GM18498 (cell line): ENCODE results near the gene CBX5.
"Not testable (repeated sequence)": the region's sequence is repeated elsewhere in the genome, so short reads cannot be mapped to it uniquely, and the experiment has no call there.

ENCODE experiments used
- ATAC-seq: cut with Tn5 transposase; IDR thresholded peaks from one replicate; pipeline ENCODE4 v1.9.1; 2021; ENCODE audit warnings: mild to moderate bottlenecking, moderate library complexity; ENCODE audit not compliant: unreplicated experiment

The CBX5 gene

DNA sequence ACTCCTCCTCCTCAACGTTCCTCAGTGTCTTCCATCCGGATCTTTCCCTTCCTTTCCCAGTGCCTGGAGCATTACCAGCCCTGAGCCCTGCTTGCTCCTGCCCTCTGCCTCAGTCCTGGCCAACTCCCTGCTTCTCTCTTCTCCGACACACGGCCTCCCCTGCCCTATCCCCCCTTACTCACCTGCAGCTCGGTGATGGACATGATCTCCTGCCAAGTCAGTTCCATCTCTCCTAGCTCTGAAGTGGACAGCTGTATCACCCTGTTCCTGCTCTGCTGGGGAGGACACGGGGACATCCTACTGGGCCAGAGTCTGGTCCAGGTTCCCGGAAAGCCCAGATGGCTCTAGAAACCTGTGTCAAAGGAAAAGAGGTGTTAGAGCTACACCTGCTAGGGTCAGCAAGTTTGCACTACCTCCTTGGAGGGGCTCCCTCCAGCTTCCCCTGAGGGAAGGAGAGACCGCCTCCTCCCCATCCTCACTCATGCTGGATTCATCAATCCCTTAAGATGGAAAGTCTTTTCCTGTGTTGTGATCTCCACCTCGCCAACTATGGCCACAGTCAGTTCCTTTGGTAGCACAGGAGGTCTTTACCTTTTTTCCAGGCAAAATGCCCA, 15.1 kb upstream of the CBX5 start:
- ATAC-seq, result no peak

DNA sequence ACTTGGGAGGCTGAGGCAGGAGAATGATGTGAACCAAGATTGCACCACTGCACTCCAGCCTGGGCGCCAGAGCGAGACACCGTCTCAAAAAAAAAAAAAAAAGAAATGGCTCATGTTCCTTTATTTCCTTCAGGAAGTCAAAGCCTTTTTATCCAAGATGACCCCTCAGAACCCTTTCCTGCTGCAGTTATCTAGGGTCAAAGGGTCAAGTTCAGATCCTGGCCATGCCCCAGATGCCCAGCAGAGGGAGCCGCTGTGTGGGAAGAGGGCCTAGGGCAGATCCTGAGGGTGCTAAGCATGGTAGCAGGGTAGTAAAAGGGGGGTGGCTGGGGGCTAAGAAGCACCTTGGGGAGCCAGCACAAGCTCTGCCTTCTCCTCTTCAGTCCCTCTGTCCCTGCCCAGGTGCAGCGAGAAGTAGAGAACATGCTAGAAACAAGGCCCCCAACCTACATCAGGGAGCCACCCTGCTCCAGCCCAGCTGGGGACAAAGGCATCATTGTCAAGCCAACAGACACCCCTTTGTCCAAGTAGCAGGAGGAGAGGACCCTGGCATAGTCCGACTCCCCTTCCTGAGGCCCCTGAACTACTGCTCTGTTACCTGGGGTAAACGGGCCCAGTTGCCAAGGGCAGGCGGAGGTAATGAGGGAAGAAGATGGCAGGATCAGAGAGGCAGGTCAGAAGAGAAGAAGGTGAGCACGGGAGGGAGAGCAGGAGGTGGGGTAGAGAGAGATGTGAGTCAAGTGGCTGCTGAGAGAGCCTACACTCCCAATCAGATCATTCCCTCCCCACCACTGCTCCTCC, 14.4 kb upstream of the CBX5 start:
- peak; percentile 42 for ATAC-seq

DNA sequence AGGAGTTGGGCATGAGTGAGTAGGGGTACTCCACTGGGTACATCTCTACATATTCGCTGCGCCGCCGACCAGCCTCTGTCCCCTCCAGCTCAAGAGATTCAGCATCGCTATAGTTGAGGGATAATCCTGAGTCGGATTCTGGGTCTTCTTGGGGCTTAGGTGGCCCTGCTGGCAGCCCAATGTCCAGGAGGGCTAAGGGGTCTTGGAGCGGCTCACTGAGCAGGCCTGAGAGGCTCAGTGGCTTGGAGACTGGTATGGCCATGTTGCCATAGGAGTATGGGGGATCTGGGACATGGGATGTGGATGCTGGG, 13.0 kb upstream of the CBX5 start:
- ATAC-seq, result no peak

DNA sequence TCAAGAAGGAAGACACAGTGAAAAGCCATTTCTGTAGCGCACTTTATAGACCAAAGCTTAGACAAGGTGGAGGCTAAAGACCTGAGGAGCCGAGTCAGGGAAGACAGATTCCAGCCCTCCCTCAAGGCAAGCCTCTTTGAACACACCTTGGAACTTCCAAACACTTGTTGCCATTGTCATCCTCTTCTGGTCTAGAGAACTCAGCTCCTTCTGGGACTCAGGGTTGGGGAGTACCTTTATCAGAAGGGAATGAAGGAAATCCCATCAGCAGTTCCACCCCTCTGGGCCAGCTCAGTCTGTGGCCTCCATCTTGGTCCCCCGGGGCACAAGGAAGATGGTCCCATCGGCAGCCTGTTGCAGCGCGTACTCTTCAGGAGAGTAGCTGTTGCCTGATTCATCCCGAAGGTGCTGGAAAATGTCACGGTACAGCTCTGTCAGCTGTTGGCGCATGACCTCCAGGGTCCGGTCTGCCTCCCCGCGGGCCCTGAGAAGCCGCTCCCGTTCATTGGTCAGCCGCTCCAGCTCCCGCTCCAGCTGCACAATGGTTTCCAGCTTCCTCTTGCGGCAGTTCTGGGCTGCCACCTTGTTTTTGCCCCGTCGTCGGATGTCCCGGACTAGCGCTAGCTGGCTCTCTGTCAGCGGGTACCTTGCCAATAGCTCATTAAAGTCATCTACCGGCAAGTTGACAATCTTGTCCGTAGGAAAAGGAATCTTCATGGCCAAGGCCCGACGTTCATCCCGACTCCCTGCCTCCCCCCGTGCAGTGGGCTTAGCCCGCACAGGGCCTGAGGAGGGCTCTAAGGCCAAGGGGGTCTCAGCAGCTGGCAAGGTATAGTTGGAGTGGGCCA, 12.4 kb upstream of the CBX5 start:
- no peak for ATAC-seq

DNA sequence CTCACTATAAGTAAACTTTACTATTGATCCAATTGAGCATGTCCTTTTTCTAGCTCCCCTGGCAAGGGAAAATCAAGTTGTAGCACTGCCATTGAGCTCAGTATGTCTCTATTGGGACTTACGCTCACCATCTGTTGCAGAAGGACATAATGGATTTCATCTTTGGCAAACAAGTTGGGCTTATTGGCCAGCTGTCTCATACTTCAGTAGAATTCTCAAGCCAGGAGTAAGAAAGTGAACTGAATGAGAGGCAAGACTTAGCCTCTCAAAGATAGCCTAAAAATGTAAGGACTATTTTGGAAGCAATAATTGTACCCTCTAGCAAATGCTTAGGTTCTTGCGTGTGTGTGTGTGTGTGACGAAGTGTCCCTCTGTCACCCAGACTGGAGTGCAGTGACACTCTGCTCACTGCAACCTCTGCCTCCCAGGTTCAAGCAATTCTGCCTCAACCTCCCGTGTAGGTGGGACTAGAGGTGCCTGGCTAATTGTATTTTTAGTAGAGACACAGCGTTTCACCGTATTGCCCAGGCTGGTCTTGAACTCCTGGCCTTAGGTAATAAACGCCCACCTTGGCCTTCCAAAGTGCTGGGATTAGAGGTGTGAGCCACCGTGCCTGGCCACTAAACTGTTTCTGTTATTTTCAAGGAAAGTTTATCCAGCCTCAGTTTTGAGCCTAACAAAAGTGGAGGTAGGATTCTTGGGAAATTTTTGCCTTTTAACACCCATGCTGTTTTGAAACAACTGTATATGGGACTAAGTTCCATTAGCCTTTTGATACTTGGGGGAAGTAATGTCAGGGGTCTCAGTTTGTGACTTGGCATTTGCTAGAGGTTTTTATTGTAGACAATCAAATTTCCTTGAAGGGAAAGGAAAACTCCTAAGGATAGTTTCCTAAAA, 7.6 kb upstream of the CBX5 start:
- ATAC-seq, result no peak

DNA sequence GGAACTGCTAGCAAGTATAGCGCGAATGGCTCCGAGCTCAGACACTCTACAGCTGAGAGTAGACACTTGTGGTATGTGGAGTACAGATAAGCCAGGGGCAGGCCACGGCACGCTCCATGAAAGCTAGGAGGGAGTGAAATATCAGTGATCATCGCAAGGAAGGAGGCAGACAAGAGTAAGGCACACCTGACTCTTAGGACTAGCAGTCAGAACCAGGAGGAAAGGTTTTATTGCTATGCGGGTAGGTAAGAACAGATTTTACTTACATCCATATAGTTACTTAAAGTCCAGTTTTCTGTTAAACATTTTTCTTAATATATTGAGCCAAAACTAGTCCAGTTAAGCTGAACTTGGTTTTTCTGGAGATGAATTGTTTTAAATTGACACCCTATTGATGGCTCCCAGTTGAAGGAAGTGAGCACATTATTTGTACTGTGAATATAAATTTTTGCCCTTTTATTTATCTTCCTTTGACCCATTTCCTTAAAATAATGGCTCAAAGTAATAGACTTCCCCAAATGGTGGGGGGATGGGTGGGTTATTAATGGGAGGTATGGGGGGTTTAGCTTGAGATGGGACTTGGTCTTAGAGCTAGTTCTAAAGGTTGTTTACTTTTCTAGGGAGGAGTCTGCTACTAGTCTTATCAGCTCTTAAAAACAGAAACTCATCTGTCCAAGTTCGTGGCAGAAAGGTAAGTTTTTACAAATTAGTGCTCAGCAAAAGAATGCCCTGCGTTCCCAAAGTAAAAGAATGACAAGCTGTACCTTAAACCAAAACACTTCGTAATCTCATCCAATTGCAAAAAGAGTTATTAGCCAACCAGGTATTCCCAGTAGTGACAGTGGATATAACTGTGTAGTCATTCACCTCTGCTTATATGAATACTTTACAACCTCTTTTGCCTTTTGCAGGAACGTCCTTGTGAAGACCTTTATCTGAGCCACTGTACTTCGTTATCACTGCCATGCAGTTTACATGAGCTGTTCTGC, 6.4 kb upstream of the CBX5 start:
- no peak for ATAC-seq

DNA sequence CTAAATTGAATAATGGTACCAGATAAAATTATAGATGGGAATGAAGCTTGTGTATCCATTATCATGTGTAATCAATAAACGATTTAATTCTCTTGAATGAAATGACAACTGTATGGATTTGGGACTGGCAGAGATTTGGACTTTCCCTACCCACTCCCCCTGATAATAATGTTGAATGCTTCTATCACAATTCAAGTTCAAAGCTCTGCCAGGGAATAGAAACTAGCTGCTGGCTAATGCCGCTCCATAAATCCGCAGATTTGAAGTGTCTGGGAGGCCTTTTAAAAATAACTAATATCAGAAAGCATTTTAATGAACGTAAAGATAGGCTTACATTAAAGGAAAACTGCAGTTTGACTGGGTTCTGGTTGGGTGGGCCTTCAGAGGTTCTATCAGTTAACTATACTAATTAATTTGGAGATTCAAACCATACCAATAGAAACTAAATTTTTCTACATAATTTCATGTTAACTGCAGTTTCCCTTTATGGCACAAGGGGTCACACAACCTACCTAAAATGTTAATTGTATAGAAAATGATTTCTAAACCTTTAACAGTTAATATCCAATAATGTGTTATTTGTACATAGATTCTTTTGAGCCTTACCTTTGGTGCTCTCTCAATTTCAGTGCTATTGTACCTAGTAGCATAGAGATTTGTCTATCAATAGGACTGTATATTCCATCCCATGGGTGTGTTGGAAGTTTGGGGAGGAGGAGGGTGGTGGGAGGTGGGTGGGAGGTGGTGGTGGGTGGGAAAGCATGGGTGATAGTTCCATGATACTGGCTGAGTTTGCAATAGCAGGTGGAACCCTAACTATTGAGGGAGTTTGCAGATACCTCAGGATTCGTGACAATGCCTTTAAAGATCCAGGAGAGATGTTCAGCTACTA, 5.5 kb upstream of the CBX5 start:
- ATAC-seq, result no peak

DNA sequence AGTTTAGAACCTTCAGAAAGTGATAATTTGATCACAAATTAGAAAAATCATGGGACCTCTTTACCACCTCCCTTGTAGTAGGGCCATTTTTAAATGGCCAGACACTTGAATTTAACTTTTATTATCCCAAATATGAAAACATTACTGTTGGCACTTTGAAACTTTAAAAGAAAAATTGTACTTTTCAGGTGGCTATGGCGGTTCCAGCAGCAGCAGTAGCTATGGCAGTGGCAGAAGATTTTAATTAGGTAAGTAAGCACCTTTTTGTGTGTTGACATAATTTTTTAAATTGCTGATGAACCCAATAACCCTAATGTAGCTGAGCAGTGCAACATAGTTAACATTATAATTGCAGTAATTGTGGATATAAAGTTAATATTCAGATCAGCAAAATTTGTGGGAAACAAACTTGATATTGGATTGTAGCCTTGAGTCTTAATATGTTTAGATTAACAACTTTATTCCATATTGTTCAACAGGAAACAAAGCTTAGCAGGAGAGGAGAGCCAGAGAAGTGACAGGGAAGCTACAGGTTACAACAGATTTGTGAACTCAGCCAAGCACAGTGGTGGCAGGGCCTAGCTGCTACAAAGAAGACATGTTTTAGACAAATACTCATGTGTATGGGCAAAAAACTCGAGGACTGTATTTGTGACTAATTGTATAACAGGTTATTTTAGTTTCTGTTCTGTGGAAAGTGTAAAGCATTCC, 4.3 kb upstream of the CBX5 start:
- ATAC-seq, result not testable (repeated sequence)

DNA sequence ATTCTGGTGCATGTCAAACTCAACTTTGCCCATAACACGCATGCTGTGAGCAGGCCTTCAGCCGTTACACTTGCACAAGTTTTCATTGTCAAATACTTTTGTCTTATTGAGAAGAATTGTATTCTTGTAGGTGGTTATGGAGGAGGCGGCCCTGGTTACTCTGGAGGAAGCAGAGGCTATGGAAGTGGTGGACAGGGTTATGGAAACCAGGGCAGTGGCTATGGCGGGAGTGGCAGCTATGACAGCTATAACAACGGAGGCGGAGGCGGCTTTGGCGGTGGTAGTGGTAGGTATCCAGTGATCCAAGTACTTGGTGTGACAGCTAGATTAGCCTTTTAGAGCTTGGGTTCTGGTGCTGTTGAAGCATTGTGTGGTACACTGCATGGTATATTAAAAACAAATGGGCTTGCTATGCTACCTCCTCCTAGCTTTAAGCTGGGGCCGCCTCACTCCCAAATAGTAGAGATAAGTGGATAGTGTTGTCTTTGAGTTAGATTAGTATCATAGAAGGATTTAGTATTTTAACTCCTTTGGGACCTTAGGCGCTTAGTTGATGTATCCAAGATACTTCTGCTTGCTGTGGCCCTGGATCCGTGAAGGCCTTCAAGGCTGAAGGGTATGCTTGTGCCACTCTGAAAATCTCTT, 3.1 kb upstream of the CBX5 start:
- ATAC-seq, result no peak

DNA sequence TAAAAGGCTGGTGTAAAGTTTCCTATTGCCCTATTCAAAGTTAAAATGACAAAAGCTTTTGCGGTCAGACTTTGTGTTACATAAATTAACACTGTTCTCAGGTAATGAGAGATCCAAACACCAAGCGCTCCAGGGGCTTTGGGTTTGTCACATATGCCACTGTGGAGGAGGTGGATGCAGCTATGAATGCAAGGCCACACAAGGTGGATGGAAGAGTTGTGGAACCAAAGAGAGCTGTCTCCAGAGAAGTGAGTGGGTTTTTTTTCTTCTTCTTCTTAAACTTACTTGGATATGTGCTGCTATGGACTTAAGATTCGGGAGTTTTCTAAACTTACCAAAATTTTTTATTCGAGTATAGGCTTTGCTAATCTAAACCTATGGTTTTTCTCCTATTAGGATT, 1.8 kb upstream of the CBX5 start:
- not testable (repeated sequence) for ATAC-seq

DNA sequence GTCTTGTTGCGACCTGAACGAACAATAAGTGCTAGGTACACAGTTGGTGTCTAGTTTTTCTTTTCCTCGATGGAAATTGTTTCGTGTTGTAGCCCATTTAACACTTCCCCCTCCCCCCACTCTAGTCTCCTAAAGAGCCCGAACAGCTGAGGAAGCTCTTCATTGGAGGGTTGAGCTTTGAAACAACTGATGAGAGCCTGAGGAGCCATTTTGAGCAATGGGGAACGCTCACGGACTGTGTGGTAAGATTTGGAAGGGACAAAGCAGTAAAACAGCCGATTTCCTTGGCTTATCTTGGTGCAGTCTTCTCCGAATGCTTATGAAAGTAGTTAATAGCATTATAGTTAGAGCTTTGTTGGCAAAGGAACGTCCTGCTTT, 1.3 kb upstream of the CBX5 start:
- ATAC-seq, result not testable (repeated sequence)

DNA sequence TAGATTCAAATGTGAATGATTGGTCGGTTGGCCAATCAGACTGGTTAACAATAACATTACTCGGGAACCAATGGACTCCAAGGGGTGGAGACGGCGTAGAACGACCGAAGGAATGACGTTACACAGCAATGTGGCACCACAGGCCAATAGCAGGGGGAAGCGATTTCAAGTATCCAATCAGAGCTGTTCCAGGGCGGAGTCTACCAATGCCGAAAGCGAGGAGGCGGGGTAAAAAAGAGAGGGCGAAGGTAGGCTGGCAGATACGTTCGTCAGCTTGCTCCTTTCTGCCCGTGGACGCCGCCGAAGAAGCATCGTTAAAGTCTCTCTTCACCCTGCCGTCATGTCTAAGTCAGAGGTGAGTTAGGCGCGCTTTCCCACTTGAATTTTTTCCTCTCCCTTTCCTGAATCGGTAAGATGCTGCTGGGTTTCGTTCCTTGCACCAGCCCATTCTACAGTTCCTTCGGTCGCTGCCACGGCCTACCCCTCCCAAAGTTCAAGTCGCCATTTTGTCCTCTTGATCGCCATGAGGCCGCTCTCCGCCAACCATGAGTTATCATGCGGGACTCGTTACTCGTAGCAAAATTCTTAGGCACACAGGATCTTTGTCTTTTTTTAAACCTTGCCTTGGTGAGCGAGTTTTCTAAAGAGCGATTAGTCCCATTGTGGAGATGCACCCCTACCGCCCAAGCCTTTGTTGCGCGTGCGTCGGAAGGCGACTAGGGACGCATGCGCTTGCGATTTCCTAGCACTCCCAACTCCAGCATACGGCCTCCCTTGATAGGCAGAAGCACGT, 742 bp upstream of the CBX5 start, which contains the start of gene HNRNPA1:
HNRNPA1 (plus strand) TSS at position 259 of the 793 bp plus-strand sequence; CDS start at position 341, 82 bp downstream.
- peak; percentile 85 for ATAC-seq

DNA sequence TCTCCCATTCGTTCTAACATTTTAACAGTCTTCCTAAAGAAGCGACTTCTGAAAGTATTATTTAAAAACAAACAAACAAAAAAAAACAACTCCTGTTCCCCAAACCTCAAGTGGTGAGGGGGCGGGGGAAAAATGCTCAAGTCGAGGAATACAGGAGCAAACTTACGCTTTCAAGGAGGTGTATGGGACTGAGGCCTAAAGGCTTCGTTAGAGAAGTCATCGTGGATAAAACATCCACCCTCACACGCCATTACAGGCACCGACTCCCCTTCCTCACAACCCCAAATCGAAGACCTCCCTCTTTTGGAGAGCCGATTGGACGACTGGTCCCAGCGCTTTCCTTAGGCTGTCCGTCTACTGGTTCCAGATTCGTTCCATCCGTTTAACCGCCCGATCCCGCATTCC, 693 bp downstream of the CBX5 start:
- ATAC-seq, result peak; percentile 1

DNA sequence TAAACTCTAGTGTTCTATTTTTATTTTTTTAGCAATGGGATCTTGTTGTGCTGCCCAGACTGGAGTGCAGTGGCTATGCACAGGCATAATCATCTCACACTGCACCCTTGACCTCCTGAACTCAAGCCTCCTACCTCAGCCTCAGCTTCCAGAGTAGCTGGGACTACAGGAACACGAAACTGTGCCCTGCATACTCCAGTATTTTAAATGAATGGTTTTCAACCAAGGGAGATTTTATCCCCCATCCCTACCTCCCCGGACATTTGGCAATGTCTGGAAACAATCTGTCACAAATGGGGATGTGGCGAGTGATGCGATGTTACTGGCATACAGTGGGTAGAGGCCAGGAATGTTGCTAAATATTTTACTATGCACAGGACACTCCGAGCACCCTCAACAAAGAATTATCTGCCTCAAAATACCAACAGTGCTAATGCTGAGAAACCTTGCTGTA, 2.1 kb downstream of the CBX5 start:
- no peak for ATAC-seq

DNA sequence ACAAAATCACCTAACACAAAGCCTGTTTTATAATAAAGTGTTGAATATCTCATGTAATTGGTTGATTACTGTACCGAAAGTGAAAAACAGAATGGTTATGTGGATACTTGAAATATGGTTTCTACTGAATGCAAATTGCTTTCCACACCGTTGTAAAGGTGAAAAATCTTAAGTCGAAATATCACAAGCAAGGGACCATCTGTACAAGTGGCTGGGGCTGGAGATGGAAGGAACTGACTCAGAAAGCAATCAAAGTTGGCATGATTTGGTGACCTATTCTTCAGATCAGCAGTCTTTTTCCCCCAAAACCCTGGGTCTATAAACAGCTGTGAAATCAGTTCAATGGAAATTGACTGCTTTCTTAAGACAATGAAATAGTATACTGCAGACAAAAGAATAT, 3.6 kb downstream of the CBX5 start:
- no peak for ATAC-seq

DNA sequence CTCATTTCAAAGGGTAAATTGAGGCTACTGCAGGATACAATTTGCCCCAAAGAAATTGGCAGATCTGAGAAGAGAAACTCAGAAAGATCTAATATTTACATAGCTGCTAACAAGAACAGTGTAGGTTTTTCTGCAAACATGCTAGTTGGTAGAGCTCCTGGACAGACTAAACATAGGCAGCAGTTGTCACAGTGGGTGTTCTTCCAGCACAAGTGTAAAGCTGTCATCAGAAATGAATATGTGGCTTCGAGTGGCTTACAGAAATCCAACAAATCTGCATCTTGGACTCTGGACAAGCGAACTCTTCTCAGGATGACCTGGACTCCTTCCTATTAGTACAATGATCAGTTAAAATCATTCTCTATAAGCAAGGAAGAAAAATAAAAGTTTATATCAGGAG, 5.9 kb downstream of the CBX5 start:
- no peak for ATAC-seq

DNA sequence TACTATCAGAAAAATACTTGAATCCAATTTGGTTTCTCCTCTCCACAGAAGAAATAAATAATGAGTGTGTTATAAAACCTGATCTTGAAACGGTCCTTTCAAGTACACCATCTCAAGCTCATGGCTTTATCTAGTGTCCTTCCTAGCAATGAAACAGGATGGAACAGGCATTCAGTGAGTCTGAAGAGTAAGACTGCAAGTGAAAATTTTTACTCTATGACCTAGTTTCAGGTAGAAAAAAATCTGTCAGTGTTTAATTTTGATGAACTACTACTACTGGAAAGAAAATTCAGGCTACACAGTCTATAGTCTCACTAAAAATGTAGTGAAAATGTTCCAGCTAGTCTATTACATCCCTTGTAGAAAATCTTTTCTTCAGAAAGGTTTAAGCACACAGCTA, 7.7 kb downstream of the CBX5 start:
- ATAC-seq, result no peak
